Lower lobe of right lung (tissue), 2 donors: ENCODE data around the gene CCNF. TPM values are rescaled to one million over a fixed set of nuclear protein-coding genes. Genes with fewer than 3 reads are reported as not detected.

Source experiments
- ATAC-seq, 2 donors: fragments of 200-7000 bp; cut with Tn5 transposase; one replicate each; pipeline ENCODE4 v1.9.1; 2020 to 2022; ENCODE audit warnings: mild to moderate bottlenecking in 2 of 2, moderate library complexity in 2 of 2
- DNase-seq: peaks from one replicate; pipeline ENCODE4 v3.0.0-alpha.2; 2020
- H3K27ac ChIP-seq: fragments of 200-600 bp; one replicate; pipeline ENCODE4 v1.8.0; 2022
- H3K27me3 ChIP-seq: fragments of 200-600 bp; one replicate; pipeline ENCODE4 v1.8.0; 2022; ENCODE audit warnings: low read depth
- H3K36me3 ChIP-seq: fragments of 200-600 bp; one replicate; pipeline ENCODE4 v1.8.0; 2022; ENCODE audit warnings: mild to moderate bottlenecking
- H3K4me1 ChIP-seq: fragments of 200-600 bp; one replicate; pipeline ENCODE4 v1.8.0; 2022
- H3K4me3 ChIP-seq: fragments of 200-600 bp; one replicate; pipeline ENCODE4 v1.8.0; 2022; ENCODE audit warnings: mild to moderate bottlenecking
- H3K9me3 ChIP-seq: fragments of 200-600 bp; one replicate; pipeline ENCODE4 v1.8.0; 2022
- intact Hi-C: fragments of 100-400 bp; cut with DNase I; formaldehyde crosslinking; loops from one replicate; pipeline ENCODE4 v1.11.0; 2022
- total RNA-seq: library from RNA; stranded (reverse); fragmentation: NEBNext Ultra II Directional; extraction: Animal tissue kit (Norgen Biotek cat#: 25700); gene quantifications from one replicate; pipeline ENCODE4 v1.2.1, GENCODE V29; 2021
- TF ChIP-seq, protein P1 (sequence below): fragments of 200-600 bp; IDR thresholded peaks from one replicate; pipeline ENCODE4 v1.8.0; 2022; ENCODE audit warnings: antibody characterized with exemption, mild to moderate bottlenecking
- donor health status: DM: no; HTN: yes; CAD: no; lungs with severe emphysema.

CCNF gene
- total RNA-seq, 1 donor from 2014 or later: 3.4 TPM

- Histone ChIP-seq H3K9me3 (no peaks in the 10 kb centered on the region), H3K36me3 (peaks cover 45% of the 10 kb centered on the region), H3K27me3 (no peaks in the 10 kb centered on the region), H3K27ac (no peak overlapping the region), H3K4me3 (no peak overlapping the region), H3K4me1 (no peaks in the 10 kb centered on the region)
- TF ChIP-seq, protein P1, sequence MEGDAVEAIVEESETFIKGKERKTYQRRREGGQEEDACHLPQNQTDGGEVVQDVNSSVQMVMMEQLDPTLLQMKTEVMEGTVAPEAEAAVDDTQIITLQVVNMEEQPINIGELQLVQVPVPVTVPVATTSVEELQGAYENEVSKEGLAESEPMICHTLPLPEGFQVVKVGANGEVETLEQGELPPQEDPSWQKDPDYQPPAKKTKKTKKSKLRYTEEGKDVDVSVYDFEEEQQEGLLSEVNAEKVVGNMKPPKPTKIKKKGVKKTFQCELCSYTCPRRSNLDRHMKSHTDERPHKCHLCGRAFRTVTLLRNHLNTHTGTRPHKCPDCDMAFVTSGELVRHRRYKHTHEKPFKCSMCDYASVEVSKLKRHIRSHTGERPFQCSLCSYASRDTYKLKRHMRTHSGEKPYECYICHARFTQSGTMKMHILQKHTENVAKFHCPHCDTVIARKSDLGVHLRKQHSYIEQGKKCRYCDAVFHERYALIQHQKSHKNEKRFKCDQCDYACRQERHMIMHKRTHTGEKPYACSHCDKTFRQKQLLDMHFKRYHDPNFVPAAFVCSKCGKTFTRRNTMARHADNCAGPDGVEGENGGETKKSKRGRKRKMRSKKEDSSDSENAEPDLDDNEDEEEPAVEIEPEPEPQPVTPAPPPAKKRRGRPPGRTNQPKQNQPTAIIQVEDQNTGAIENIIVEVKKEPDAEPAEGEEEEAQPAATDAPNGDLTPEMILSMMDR: no peak
- intact Hi-C loops: no loop called here
- DNase-seq (no peak), ATAC-seq (no peak)
Measured at GRCh38 chr16:2449118-2449517, 19.9 kb downstream of the CCNF start.

DNA sequence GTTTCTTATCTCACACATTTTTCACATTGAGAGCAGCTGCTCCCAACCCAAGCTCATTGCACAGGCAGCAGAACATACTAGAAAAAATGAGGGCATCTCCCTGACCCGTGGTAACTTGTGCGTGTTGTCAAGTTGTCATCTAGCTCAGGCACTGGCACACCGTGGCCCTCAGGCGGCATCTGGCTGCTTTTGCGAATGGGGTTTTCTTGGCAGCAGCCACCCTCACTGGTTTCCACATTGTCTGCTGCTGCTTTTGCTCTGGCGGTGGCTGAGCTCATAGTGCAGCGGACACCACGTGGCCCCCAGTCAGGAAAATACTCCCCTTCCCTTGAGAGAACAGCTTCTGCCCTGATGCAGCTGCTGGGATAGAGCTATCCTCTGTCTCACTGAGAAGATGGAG is 21.3 kb downstream of the CCNF start:
- Histone ChIP-seq H3K4me3 (no peak overlapping the region), H3K9me3 (no peaks in the 10 kb centered on the region), H3K4me1 (no peaks in the 10 kb centered on the region), H3K36me3 (peaks cover 36% of the 10 kb centered on the region), H3K27ac (no peak overlapping the region), H3K27me3 (no peaks in the 10 kb centered on the region)
- no peak for ATAC-seq
- intact Hi-C loops: no loop called here
- DNase-seq: no peak
- TF ChIP-seq, protein P1: no peak

DNA sequence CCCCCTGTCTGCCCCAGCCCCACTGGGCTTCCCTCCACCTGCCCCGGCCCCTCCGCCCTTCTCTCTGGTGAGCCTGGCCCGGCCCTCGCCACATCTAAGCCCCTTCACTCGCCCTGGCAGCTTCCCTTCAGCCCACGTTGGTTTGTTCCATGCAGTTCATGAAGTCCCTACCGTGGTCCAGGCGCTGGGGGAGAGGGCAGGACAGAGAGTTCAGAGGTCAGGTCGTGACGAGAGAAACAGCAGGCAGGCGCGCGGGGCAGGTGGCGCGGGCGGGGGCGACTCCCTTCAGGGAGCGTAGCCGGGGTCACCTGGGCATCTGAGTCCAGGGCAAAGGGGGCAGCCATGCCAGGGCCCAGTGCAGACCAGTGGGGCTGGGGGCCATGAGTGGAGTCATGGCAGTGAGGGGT is 21.7 kb downstream of the CCNF start:
- DNase-seq (no peak), ATAC-seq (no peak)
- no peaks in the 10 kb centered on the region for H3K4me1 ChIP-seq
- peaks cover 34% of the 10 kb centered on the region for H3K36me3 ChIP-seq
- H3K9me3 ChIP-seq: no peaks in the 10 kb centered on the region
- TF ChIP-seq, protein P1: no peak
- H3K4me3 ChIP-seq: no peak overlapping the region
- H3K27ac ChIP-seq: no peak overlapping the region
- H3K27me3 ChIP-seq: no peaks in the 10 kb centered on the region
- intact Hi-C loops: no loop called here

DNA sequence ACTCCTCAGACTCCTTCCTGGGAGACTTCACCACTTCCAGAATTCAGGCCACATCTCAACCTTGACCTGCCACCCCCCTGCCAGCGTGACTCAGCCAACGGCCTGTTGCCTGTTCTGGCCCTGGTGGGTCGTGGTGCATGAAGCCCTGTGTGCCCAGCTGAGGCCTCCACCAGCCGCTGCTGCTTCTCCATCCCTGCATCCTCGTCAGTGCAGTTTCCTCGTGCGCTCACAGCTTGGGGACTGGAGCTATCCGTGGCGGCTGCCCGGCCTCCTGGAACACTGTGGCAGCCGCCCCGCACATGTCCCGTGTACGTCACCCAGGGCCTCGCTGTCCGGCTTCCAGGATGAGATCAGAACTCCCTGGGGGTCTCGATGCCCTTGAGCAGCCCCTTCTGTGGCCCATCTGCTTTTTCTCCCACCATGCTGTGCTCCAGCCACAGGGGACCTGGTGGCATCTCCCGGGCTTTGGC is 22.6 kb downstream of the CCNF start:
- H3K36me3 ChIP-seq: peaks cover 25% of the 10 kb centered on the region

GRCh38 chr16:2452650-2453049 is 23.4 kb downstream of the CCNF start:
- no peak overlapping the region for H3K27ac ChIP-seq
- H3K36me3 ChIP-seq: peaks cover 22% of the 10 kb centered on the region
- DNase-seq (no peak), ATAC-seq (no peak)
- H3K4me1 ChIP-seq: no peaks in the 10 kb centered on the region
- intact Hi-C loops: no loop called here
- no peak overlapping the region for H3K4me3 ChIP-seq
- TF ChIP-seq, protein P1: no peak
- H3K27me3 ChIP-seq: no peaks in the 10 kb centered on the region
- H3K9me3 ChIP-seq: no peaks in the 10 kb centered on the region

More for the DNA sequence above, 22.6 kb downstream of the CCNF start:
- no peaks in the 10 kb centered on the region for H3K27me3 ChIP-seq
- intact Hi-C loops: no loop called here
- H3K9me3 ChIP-seq: no peaks in the 10 kb centered on the region
- no peak overlapping the region for H3K4me3 ChIP-seq
- H3K4me1 ChIP-seq: no peaks in the 10 kb centered on the region
- ATAC-seq (no peak), DNase-seq (no peak)
- H3K27ac ChIP-seq: no peak overlapping the region
- TF ChIP-seq, protein P1: no peak
